IPS-18a (cell line): ENCODE measurements around the gene TRIM69.
"Not testable (repeated sequence)": the region's sequence is repeated elsewhere in the genome, so short reads cannot be mapped to it uniquely, and the experiment has no call there.

Experiments
- H3K27ac ChIP-seq: one replicate; pipeline ENCODE4 v1.5.1; 2013; ENCODE audit warnings: low read length
- H3K27me3 ChIP-seq: one replicate; pipeline ENCODE4 v1.6.1; 2013; ENCODE audit warnings: mild to moderate bottlenecking, low read length; ENCODE audit not compliant: control insufficient read depth, insufficient read depth
- H3K36me3 ChIP-seq: one replicate; pipeline ENCODE4 v1.6.1; 2013; ENCODE audit warnings: low read depth, low read length; ENCODE audit not compliant: control insufficient read depth
- H3K4me1 ChIP-seq: one replicate; pipeline ENCODE4 v1.6.1; 2013; ENCODE audit warnings: low read depth, low read length; ENCODE audit not compliant: control insufficient read depth
- H3K4me3 ChIP-seq: one replicate; pipeline ENCODE4 v1.5.1; 2013; ENCODE audit warnings: low read length
- H3K9ac ChIP-seq: one replicate; pipeline ENCODE4 v1.6.1; 2013; ENCODE audit warnings: mild to moderate bottlenecking, low read length, moderate library complexity
- H3K9me3 ChIP-seq: one replicate; pipeline ENCODE4 v1.6.1; 2013; ENCODE audit warnings: low read depth, low read length; ENCODE audit not compliant: control insufficient read depth

TRIM69 gene

DNA sequence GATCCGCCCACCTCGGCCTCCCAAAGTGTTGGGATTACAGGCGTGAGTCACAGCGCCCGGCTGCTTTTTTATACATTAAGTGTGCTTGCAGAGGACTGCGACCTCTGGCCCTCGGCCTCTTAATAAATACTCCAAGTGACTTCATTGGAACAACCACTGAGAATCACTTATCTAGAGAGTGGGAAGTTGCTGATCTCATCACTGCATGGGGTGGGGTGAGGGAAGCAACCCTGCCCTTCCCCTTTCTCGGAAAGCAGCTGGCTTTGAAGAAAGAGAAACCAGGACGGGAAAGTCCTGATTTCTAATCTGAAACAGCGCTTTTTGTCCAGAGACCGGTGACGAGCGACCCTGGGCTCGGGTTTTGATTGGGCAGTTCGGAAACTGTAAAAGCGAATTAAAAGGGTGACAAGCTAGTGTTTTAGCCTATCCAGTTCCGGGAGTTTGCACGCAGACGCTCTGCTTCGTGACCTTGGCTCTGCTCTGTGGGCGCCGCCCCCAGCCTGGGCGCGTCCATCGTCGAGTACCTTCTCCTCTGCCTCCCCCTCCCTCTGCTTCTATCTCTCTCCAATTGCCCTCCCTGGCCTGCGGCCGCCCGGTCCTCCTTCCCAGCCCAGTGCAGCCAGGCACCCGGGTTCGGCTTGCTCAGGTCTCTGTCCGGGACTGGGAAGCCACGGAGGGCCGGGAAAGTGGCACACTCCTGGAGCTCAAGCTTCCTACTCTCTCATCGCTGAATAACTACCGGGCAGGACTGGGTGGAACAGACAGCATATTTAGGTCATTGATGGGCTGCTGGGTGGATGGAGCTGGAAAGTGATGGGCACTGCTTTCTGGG, 7.5 kb upstream of the TRIM69 start:
- no peaks in the 10 kb centered on the region for H3K36me3 ChIP-seq
- peak overlapping the region; percentile 56 for H3K9ac ChIP-seq
- H3K9me3 ChIP-seq, result no peaks in the 10 kb centered on the region
- H3K27me3 ChIP-seq, result peaks cover 10% of the 10 kb centered on the region
- H3K4me3 ChIP-seq, result peak overlapping the region; percentile 82
- H3K4me1 ChIP-seq, result peaks cover 17% of the 10 kb centered on the region
- peak overlapping the region; percentile 80 for H3K27ac ChIP-seq

- peaks cover 10% of the 10 kb centered on the region for H3K27me3 ChIP-seq
- peak overlapping the region; percentile 82 for H3K4me3 ChIP-seq
- no peaks in the 10 kb centered on the region for H3K36me3 ChIP-seq
- peak overlapping the region; percentile 54 for H3K9ac ChIP-seq
- peaks cover 17% of the 10 kb centered on the region for H3K4me1 ChIP-seq
- H3K9me3 ChIP-seq, result no peaks in the 10 kb centered on the region
- H3K27ac ChIP-seq, result no peak overlapping the region
Measured at GRCh38 chr15:44729408-44730127, 6.8 kb upstream of the TRIM69 start.

DNA sequence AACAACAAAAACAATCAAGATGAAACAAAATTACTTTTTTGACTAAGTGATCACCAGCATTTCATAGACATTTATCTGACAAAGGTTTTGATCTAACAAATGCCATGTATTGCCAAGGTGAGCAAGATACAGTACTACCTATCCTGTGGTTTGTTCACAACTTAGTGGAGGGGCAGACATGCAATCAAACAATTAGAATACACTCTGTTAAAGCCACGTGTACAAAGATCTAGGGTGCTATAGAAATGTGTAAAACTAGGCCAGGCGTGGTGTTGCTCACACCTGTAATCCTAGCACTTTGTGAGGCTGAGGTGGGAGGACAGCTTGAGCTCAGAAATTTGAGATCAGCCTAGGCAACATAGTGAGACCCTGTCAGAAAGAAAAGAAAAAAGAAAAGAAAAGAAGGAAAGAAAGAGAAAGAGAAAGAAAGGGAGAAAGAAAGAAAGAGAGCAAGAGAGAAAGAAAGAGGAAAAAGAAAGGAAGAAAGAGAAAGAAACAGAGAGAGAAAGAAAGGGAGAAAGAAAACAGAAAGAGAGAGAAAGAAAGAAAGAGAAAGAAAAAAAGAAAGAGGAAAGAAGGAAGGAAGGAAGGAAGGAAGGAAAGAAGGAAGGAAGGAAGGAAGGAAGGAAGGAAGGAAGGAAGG, 1.4 kb upstream of the TRIM69 start:
- Histone ChIP-seq H3K27me3 (peaks cover 5% of the 10 kb centered on the region), H3K9ac (no peak overlapping the region), H3K4me1 (peaks cover under 1% of the 10 kb centered on the region), H3K4me3 (no peak overlapping the region), H3K27ac (no peak overlapping the region), H3K36me3 (no peaks in the 10 kb centered on the region), H3K9me3 (no peaks in the 10 kb centered on the region)

DNA sequence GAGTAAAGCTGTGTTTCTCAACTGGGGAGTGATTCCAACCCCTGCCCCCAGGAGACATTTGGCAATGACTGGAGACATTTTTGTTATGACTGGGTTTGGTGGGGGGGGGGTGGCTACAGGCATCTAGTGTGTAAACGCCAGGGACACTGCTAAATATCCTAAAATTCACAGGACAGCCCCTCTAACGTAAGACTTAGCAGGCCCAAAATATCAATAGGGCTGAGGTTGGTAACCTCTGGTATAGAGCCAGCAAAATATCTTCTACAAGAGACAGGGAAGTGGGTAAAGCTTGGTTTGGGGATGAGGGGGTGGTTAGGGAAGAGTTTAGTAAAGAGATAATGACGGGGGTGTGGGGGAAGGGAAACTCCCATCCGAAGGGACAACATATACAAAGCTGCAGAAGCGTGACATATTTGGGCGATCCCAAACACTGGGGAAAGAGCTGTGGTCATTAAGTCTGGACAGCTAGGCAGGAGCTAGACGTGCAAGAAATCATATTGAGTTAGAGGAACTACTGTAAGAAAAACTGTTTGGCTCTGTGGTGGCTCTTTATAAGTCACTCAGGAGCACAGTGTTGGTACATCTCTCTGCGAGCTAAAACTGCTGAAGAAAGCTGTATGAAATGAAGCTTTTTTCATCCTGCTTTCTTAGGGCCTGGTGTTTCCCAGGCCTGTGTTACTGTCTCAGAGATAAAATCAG, 697 bp upstream of the TRIM69 start:
- H3K9me3 ChIP-seq, result no peaks in the 10 kb centered on the region
- H3K4me3 ChIP-seq, result no peak overlapping the region
- H3K4me1 ChIP-seq, result no peaks in the 10 kb centered on the region
- no peaks in the 10 kb centered on the region for H3K36me3 ChIP-seq
- no peak overlapping the region for H3K9ac ChIP-seq
- no peaks in the 10 kb centered on the region for H3K27me3 ChIP-seq
- no peak overlapping the region for H3K27ac ChIP-seq

DNA sequence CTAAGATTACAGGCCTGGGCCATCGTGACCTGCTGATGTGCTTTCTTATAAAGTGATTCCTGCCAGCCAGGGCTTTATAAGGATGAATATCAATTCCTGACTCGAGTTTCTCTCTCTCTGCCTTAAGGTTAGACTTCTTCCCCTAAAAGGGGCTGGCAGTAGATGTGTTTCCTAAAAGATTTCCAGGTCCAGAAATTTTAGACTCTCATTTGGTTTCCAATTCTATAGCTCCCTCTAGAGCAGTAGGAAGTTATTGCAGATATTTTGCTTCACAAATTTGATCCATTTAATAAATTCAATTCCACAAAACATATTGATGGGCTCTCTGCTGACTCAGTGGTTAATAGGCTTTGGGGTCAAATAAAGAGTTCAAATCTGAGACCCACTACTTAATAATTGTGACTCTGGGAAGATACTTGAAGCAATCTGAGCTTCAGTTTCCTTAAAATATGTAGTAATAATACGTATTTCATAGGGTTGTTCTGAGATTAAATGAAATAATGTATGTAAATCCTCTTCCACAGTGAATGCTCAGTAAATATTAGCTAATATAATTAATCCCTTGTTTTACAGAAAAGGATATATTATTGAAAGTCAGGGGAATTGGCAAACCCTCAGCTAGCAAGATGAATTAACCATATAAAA, 2.1 kb downstream of the TRIM69 start:
- no peaks in the 10 kb centered on the region for H3K9me3 ChIP-seq
- no peak overlapping the region for H3K9ac ChIP-seq
- no peaks in the 10 kb centered on the region for H3K27me3 ChIP-seq
- no peaks in the 10 kb centered on the region for H3K4me1 ChIP-seq
- no peak overlapping the region for H3K4me3 ChIP-seq
- H3K36me3 ChIP-seq, result no peaks in the 10 kb centered on the region
- H3K27ac ChIP-seq, result no peak overlapping the region

DNA sequence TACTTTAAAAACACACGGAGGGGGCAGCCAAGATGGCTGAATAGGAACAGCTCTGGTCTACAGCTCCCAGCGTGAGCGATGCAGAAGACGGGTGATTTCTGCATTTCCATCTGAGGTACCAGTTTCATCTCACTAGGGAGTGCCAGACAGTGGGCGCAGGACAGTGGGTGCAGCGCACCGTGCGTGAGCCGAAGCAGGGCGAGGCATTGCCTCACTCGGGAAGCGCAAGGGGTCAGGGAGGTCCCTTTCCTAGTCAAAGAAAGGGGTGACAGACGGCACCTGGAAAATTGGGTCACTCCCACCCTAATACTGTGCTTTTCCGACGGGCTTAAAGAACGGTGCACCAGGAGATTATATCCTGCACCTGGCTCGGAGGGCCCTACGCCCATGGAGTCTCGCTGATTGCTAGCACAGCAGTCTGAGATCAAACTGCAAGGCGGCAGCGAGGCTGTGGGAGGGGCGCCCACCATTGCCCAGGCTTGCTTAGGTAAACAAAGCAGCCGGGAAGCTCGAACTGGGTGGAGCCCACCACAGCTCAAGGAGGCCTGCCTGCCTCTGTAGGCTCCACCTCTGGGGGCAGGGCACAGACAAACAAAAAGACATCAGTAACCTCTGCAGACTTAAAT, 3.0 kb downstream of the TRIM69 start:
- H3K4me1 ChIP-seq, H3K9ac ChIP-seq, H3K36me3 ChIP-seq, H3K27ac ChIP-seq, H3K27me3 ChIP-seq, H3K9me3 ChIP-seq, H3K4me3 ChIP-seq: not testable (repeated sequence)

- not testable (repeated sequence) for H3K9ac ChIP-seq, H3K27ac ChIP-seq, H3K4me1 ChIP-seq, H3K9me3 ChIP-seq, H3K36me3 ChIP-seq, H3K4me3 ChIP-seq, H3K27me3 ChIP-seq
Measured at GRCh38 chr15:44743454-44743853, 7.1 kb downstream of the TRIM69 start.

DNA sequence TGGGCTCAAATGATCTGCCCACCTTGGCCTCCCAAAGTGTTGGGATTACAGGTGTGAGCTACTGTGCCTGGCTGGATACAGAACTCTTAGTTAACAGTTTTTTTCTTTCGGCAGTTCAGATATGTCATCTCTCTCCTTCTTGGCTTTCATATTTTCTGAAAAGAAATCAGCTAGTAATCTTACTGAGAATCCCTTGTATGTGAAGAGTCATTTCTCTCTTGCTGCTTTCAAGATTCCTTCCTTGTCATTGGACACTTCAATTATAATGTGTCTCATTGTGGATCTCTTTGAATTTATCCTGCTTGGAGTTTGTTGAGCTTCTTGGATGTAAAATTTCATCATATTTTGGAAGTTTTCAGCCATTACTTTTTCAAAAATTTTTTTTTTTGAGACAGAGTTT, 17.0 kb downstream of the TRIM69 start:
- no peaks in the 10 kb centered on the region for H3K27me3 ChIP-seq
- no peaks in the 10 kb centered on the region for H3K4me1 ChIP-seq
- H3K36me3 ChIP-seq, result no peaks in the 10 kb centered on the region
- no peak overlapping the region for H3K4me3 ChIP-seq
- no peak overlapping the region for H3K27ac ChIP-seq
- H3K9ac ChIP-seq, result no peak overlapping the region
- no peaks in the 10 kb centered on the region for H3K9me3 ChIP-seq

GRCh38 chr15:44763187-44763586, 26.9 kb downstream of the TRIM69 start:
- no peaks in the 10 kb centered on the region for H3K27me3 ChIP-seq
- H3K36me3 ChIP-seq, result no peaks in the 10 kb centered on the region
- no peak overlapping the region for H3K9ac ChIP-seq
- no peaks in the 10 kb centered on the region for H3K9me3 ChIP-seq
- H3K4me1 ChIP-seq, result no peaks in the 10 kb centered on the region
- no peak overlapping the region for H3K27ac ChIP-seq
- H3K4me3 ChIP-seq, result no peak overlapping the region

DNA sequence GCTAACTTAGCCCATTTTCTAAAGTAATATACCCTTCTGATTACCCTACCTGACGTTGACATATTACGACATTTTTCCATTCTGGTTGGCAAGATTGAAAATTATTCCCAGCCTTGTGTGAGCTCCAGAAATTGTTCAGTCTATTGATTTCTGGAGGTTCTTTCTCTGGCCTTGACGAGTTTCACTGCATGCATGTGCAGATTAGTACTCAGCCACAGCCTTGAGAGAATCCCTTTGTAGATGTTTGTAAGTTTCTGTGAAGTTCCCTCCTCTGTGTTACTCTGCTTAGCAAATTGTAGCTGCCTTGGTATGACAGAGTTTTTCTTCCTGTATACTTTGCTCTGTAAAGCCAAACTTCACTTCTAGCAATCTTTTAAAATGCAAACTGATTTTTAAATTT, 27.5 kb downstream of the TRIM69 start:
- H3K9me3 ChIP-seq, result no peaks in the 10 kb centered on the region

More for the DNA sequence above, 27.5 kb downstream of the TRIM69 start:
- no peak overlapping the region for H3K27ac ChIP-seq
- H3K27me3 ChIP-seq, result no peaks in the 10 kb centered on the region
- no peak overlapping the region for H3K9ac ChIP-seq
- no peak overlapping the region for H3K4me3 ChIP-seq
- no peaks in the 10 kb centered on the region for H3K36me3 ChIP-seq
- H3K4me1 ChIP-seq, result no peaks in the 10 kb centered on the region
